Osteoblast (primary cell): Measurements from ENCODE around the gene CLGN. TPM values are rescaled to one million over a fixed set of nuclear protein-coding genes. Genes with fewer than 3 reads are reported as not detected.

Experiments used
- DNase-seq: peaks from one replicate; pipeline ENCODE4 v3.0.0; 2011; ENCODE audit warnings: low spot score, mixed read lengths; ENCODE audit not compliant: insufficient read length; ENCODE audit errors: missing footprints
- H2AFZ ChIP-seq: 2 replicates; pipeline ENCODE4 v1.6.0; 2011; ENCODE audit warnings: mild to moderate bottlenecking, low read length
- H3K27ac ChIP-seq: 2 replicates; pipeline ENCODE4 v1.5.1; 2011; ENCODE audit warnings: mild to moderate bottlenecking, low read depth, low read length, moderate library complexity
- H3K27me3 ChIP-seq: 2 replicates; pipeline ENCODE4 v1.6.0; 2012; ENCODE audit warnings: mild to moderate bottlenecking, control low read depth, inconsistent platforms, low read length, moderate library complexity; ENCODE audit not compliant: insufficient read depth
- H3K36me3 ChIP-seq: 2 replicates; pipeline ENCODE4 v1.5.1; 2011; ENCODE audit warnings: mild to moderate bottlenecking, low read length, control low read depth, moderate library complexity; ENCODE audit not compliant: insufficient read depth
- H3K4me1 ChIP-seq: 2 replicates; pipeline ENCODE4 v1.5.1; 2011; ENCODE audit warnings: mild to moderate bottlenecking, low read length, control low read depth, moderate library complexity; ENCODE audit not compliant: insufficient read depth
- H3K4me2 ChIP-seq: 2 replicates; pipeline ENCODE4 v1.6.0; 2011; ENCODE audit warnings: mild to moderate bottlenecking, low read length; ENCODE audit not compliant: insufficient read depth
- H3K4me3 ChIP-seq: fragments of 200-600 bp; sonication (generic); 3 replicates; pipeline ENCODE4 v1.5.1; 2012; ENCODE audit warnings: mild to moderate bottlenecking, low read length, inconsistent platforms; ENCODE audit not compliant: insufficient read depth
- H3K79me2 ChIP-seq: 2 replicates; pipeline ENCODE4 v1.6.0; 2012; ENCODE audit warnings: mild to moderate bottlenecking, low read length, control low read depth, inconsistent platforms; ENCODE audit not compliant: insufficient read depth
- H3K9me3 ChIP-seq: 2 replicates; pipeline ENCODE4 v1.5.1; 2011; ENCODE audit warnings: low read depth, low read length, control low read depth
- H4K20me1 ChIP-seq: 2 replicates; pipeline ENCODE4 v1.6.0; 2012; ENCODE audit warnings: mild to moderate bottlenecking, low read length, control low read depth; ENCODE audit not compliant: insufficient read depth
- CTCF ChIP-seq: IDR thresholded peaks from 2 replicates; pipeline ENCODE4 v1.5.1; 2011; ENCODE audit warnings: mild to moderate bottlenecking, low read depth, low read length, moderate library complexity; ENCODE audit errors: extremely low read depth
- total RNA-seq: library from RNA; depleted of rRNA; stranded (reverse); fragments of >200 nt; gene quantifications from 2 replicates; pipeline ENCODE4 v1.2.3, GENCODE V29; 2012

CLGN gene
- total RNA-seq, 1 donor: 0.72 TPM

GRCh38 chr4:140408974-140409373, 18.5 kb downstream of the CLGN start:
- Histone ChIP-seq H3K36me3 (no peaks in the 10 kb centered on the region), H3K9me3 (no peaks in the 10 kb centered on the region), H2AFZ (no peak overlapping the region), H4K20me1 (no peaks in the 10 kb centered on the region), H3K27ac (no peak overlapping the region), H3K4me1 (no peaks in the 10 kb centered on the region), H3K27me3 (peaks cover 12% of the 10 kb centered on the region), H3K4me2 (no peak overlapping the region), H3K79me2 (no peaks in the 10 kb centered on the region), H3K4me3 (no peak overlapping the region)
- no peak for DNase-seq
- no peak for TF ChIP-seq CTCF

- no peaks in the 10 kb centered on the region for H3K9me3 ChIP-seq
- no peak for DNase-seq
Measured at GRCh38 chr4:140406292-140406691, 21.2 kb downstream of the CLGN start.

GRCh38 chr4:140400111-140400510, 27.3 kb downstream of the CLGN start:
- no peaks in the 10 kb centered on the region for H3K4me1 ChIP-seq
- no peak overlapping the region for H2AFZ ChIP-seq
- H3K27me3 ChIP-seq: peaks cover 2% of the 10 kb centered on the region
- DNase-seq: no peak
- H3K9me3 ChIP-seq: no peaks in the 10 kb centered on the region
- no peaks in the 10 kb centered on the region for H4K20me1 ChIP-seq
- no peaks in the 10 kb centered on the region for H3K79me2 ChIP-seq
- no peaks in the 10 kb centered on the region for H3K36me3 ChIP-seq
- H3K4me3 ChIP-seq: no peak overlapping the region
- no peak for TF ChIP-seq CTCF
- H3K27ac ChIP-seq: no peak overlapping the region
- H3K4me2 ChIP-seq: no peak overlapping the region

More at GRCh38 chr4:140406292-140406691, 21.2 kb downstream of the CLGN start:
- Histone ChIP-seq H3K4me1 (no peaks in the 10 kb centered on the region), H3K36me3 (no peaks in the 10 kb centered on the region), H4K20me1 (no peaks in the 10 kb centered on the region), H3K4me3 (no peak overlapping the region), H3K27me3 (peaks cover 6% of the 10 kb centered on the region), H3K79me2 (no peaks in the 10 kb centered on the region), H3K4me2 (no peak overlapping the region), H2AFZ (no peak overlapping the region), H3K27ac (no peak overlapping the region)
- no peak for TF ChIP-seq CTCF

- no peak for TF ChIP-seq CTCF
- Histone ChIP-seq H4K20me1 (no peaks in the 10 kb centered on the region), H3K27ac (no peak overlapping the region), H3K79me2 (no peaks in the 10 kb centered on the region), H3K27me3 (peaks cover 2% of the 10 kb centered on the region), H3K4me3 (no peak overlapping the region), H3K4me2 (no peak overlapping the region), H3K36me3 (no peaks in the 10 kb centered on the region), H3K9me3 (no peaks in the 10 kb centered on the region), H3K4me1 (no peaks in the 10 kb centered on the region), H2AFZ (no peak overlapping the region)
- DNase-seq: no peak
Measured at GRCh38 chr4:140395668-140396067, 31.8 kb downstream of the CLGN start.
